Endodermal cell (in vitro differentiated cells): Measurements from ENCODE around the gene PREX1. TPM values are rescaled to one million over a fixed set of nuclear protein-coding genes. Genes with fewer than 3 reads are reported as not detected.

Source experiments
- DNase-seq: peaks from one replicate; pipeline ENCODE4 v3.0.0-alpha.2; 2017
- H3K27ac ChIP-seq: 2 replicates; pipeline ENCODE4 v1.5.1; 2013; ENCODE audit warnings: mild to moderate bottlenecking, low read depth, low read length, moderate library complexity
- H3K27me3 ChIP-seq: 2 replicates; pipeline ENCODE4 v1.6.1; 2013; ENCODE audit warnings: mild to moderate bottlenecking, low read length, moderate library complexity; ENCODE audit not compliant: insufficient read depth, control insufficient read depth, poor library complexity, severe bottlenecking
- H3K36me3 ChIP-seq: 2 replicates; pipeline ENCODE4 v1.7.0; 2013; ENCODE audit warnings: mild to moderate bottlenecking, low read length, moderate library complexity; ENCODE audit not compliant: control insufficient read depth, insufficient read depth
- H3K4me1 ChIP-seq: one replicate; pipeline ENCODE4 v1.7.0; 2013; ENCODE audit warnings: low read length; ENCODE audit not compliant: control insufficient read depth, insufficient read depth
- H3K4me3 ChIP-seq: 2 replicates; pipeline ENCODE4 v1.5.1; 2013; ENCODE audit warnings: mild to moderate bottlenecking, low read length, moderate library complexity
- H3K9ac ChIP-seq: 2 replicates; pipeline ENCODE4 v1.6.1; 2013; ENCODE audit warnings: mild to moderate bottlenecking, low read length, moderate library complexity; ENCODE audit not compliant: poor library complexity, severe bottlenecking; ENCODE audit errors: extremely low read depth
- H3K9me3 ChIP-seq: 2 replicates; pipeline ENCODE4 v1.6.1; 2013; ENCODE audit warnings: mild to moderate bottlenecking, low read length, moderate library complexity; ENCODE audit not compliant: control insufficient read depth
- H3K27ac Mint-ChIP-seq: 2 replicates; pipeline ENCODE4 v1.8.0; 2020; ENCODE audit warnings: mixed read lengths
- H3K27me3 Mint-ChIP-seq: 2 replicates; pipeline ENCODE4 v1.8.0; 2021; ENCODE audit warnings: mild to moderate bottlenecking, mixed read lengths; ENCODE audit not compliant: insufficient read depth
- H3K36me3 Mint-ChIP-seq: 2 replicates; pipeline ENCODE4 v1.8.0; 2020; ENCODE audit warnings: low read depth, mixed read lengths
- H3K4me1 Mint-ChIP-seq: 2 replicates; pipeline ENCODE4 v1.8.0; 2020; ENCODE audit warnings: mixed read lengths
- H3K4me3 Mint-ChIP-seq: 2 replicates; pipeline ENCODE4 v1.8.0; 2020; ENCODE audit warnings: mild to moderate bottlenecking, moderate library complexity, mixed read lengths
- H3K9me3 Mint-ChIP-seq: 2 replicates; pipeline ENCODE4 v1.8.0; 2020; ENCODE audit warnings: mild to moderate bottlenecking, mixed read lengths
- WGBS, 2 experiments: methylation state at CpG; one replicate each; pipeline versions ENCODE4 v1.1.5 to v1.1.7; 2013; ENCODE audit warnings: missing lambda C conversion rate in 2 of 2, mixed read lengths in 1 of 2; ENCODE audit not compliant: insufficient coverage in 1 of 2, insufficient read length in 1 of 2; 5-methylcytosine and 5-hydroxymethylcytosine counted together
- total RNA-seq, 2 donors: library from RNA; stranded (reverse); fragmentation: NEBNext Ultra II Directional in 1 of 2; extraction: Animal tissue kit (Norgen Biotek cat#: 25700) in 1 of 2; gene quantifications; 2 replicates in 1 of 2; 3 replicates in 1 of 2; pipeline ENCODE4 v1.2.1, GENCODE V29; 2021
- TF ChIP-seq, protein P1 (sequence below): fragments of 200-600 bp; sonication (generic); conservative IDR thresholded peaks from 2 replicates; pipeline ENCODE4 v1.5.0; 2021; ENCODE audit warnings: antibody characterized with exemption, mild to moderate bottlenecking

Gene PREX1
- total RNA-seq, 2 donors from 2014 or later: 65.3 to 70.5 TPM

DNA sequence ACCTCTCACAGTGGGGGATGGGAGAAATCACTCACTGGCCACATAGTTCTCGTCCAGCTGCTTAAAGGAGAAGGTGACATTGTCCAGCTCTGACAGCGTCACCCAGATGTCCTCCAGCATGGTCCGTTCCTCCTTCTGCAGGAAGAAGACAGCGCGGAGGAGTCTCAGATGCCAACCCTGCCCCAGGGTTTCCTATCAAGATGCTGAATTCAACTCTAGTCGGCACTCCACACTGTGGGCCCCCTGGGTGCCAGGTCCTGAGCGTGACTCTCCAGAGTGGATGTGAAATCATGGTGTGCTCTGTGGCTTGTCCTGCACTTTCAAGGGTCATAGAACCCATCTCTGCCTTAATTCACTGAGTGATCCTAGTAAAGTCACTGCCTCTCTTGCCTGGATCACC lies 193.2 kb downstream of the PREX1 start:
- Histone ChIP-seq H3K9me3 (no peaks in the 10 kb centered on the region), H3K27ac (no peak overlapping the region), H3K4me3 (no peak overlapping the region), H3K4me1 (no peaks in the 10 kb centered on the region), H3K27me3 (no peaks in the 10 kb centered on the region), H3K9ac (no peak overlapping the region), H3K36me3 (peaks cover 64% of the 10 kb centered on the region)
- H3K27ac Mint-ChIP-seq: no peak overlapping the region
- H3K27me3 Mint-ChIP-seq: no peaks in the 10 kb centered on the region
- no peak overlapping the region for H3K4me3 Mint-ChIP-seq
- no peaks in the 10 kb centered on the region for H3K9me3 Mint-ChIP-seq
- peaks cover 60% of the 10 kb centered on the region for H3K36me3 Mint-ChIP-seq
- 94 to 97% methylated on average over 5 to 7 of the region's 7 CpGs for WGBS, 2 experiments
- no peak for DNase-seq
- H3K4me1 Mint-ChIP-seq: no peaks in the 10 kb centered on the region
- TF ChIP-seq, protein P1, sequence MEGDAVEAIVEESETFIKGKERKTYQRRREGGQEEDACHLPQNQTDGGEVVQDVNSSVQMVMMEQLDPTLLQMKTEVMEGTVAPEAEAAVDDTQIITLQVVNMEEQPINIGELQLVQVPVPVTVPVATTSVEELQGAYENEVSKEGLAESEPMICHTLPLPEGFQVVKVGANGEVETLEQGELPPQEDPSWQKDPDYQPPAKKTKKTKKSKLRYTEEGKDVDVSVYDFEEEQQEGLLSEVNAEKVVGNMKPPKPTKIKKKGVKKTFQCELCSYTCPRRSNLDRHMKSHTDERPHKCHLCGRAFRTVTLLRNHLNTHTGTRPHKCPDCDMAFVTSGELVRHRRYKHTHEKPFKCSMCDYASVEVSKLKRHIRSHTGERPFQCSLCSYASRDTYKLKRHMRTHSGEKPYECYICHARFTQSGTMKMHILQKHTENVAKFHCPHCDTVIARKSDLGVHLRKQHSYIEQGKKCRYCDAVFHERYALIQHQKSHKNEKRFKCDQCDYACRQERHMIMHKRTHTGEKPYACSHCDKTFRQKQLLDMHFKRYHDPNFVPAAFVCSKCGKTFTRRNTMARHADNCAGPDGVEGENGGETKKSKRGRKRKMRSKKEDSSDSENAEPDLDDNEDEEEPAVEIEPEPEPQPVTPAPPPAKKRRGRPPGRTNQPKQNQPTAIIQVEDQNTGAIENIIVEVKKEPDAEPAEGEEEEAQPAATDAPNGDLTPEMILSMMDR: no peak

DNA sequence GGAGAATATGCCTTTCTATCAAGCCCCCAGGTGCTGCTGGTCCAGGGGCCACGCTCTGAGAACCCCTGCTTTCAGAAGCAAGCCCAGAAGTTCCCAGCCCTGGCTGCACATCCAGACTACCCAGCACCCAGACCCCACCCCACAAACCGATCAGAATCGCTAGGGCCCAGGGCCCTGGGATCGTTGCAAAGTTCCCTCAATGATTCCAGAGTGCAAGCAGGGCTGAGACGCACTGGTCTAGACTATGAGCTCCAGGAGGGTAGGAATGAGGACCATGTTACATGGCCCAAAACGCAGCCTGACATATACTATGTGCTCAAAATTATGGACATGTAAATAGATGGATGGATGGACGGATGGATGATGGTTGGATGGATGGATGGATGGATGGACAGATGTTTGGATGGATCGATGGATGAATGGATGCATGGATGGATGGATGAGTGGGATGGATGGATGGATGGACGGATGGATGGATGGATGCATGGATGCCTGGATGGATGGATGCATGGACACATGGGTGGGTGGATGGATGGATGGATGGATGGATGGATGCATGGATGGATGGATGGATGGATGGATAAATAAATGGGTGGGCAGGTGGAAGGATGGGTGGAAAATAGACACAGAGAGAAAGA lies 194.1 kb downstream of the PREX1 start:
- H3K9me3 ChIP-seq: no peaks in the 10 kb centered on the region
- no peaks in the 10 kb centered on the region for H3K27me3 Mint-ChIP-seq
- no peaks in the 10 kb centered on the region for H3K9me3 Mint-ChIP-seq
- H3K36me3 Mint-ChIP-seq: peaks cover 61% of the 10 kb centered on the region
- WGBS, 2 experiments: 85 to 93% methylated on average over 7 to 9 of the region's 9 CpGs
- no peak overlapping the region for H3K27ac ChIP-seq
- H3K4me3 ChIP-seq: no peak overlapping the region
- no peaks in the 10 kb centered on the region for H3K4me1 Mint-ChIP-seq
- TF ChIP-seq, protein P1: no peak
- H3K9ac ChIP-seq: no peak overlapping the region
- DNase-seq: no peak
- H3K36me3 ChIP-seq: peaks cover 63% of the 10 kb centered on the region
- no peak overlapping the region for H3K27ac Mint-ChIP-seq
- H3K27me3 ChIP-seq: no peaks in the 10 kb centered on the region
- H3K4me1 ChIP-seq: no peaks in the 10 kb centered on the region
- H3K4me3 Mint-ChIP-seq: no peak overlapping the region

DNA sequence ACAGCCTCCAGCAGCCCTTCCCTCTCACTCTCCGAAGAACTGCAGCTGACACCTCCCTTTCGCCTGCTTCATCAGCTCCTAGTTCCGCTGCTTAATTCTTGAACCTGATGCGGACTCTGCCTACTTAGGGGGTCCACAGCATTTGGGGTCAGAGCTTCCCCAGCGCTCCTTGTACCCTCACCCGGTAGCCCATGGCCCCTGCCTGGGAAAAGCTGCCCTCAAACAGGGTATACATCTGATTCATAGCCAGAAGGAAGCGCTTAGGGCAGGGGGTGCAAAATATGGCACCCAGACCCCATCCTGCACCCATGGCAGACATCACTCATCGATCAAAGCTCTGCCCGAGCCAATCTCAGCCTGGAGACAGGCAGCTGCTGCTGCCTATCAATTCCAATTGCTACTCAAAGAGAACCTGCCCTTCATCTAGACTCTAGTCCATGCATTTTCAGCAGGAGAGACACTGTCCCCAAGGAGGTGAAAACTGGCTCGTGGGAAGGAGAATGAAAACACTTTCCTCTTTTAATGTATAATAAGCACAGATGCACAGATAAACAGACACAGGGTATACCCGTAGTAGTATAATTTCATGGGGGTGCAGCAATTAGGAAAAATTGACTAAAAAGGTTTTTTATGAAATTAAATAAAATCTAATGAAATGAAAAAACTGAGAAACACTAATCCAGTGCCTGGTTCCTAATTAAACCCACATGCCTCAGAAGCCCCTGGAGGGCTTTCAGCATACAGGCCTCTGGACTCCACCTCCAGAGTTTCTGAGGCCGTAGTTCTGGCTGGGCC lies 194.8 kb downstream of the PREX1 start:
- Histone ChIP-seq H3K27ac (no peak overlapping the region), H3K9ac (no peak overlapping the region), H3K4me3 (no peak overlapping the region), H3K27me3 (no peaks in the 10 kb centered on the region), H3K4me1 (no peaks in the 10 kb centered on the region), H3K36me3 (peaks cover 68% of the 10 kb centered on the region), H3K9me3 (no peaks in the 10 kb centered on the region)
- Mint-ChIP-seq H3K27ac (no peak overlapping the region), H3K36me3 (peaks cover 61% of the 10 kb centered on the region), H3K4me3 (no peak overlapping the region), H3K9me3 (no peaks in the 10 kb centered on the region), H3K27me3 (no peaks in the 10 kb centered on the region), H3K4me1 (no peaks in the 10 kb centered on the region)
- 90 to 95% methylated on average over 8 to 12 of the region's 12 CpGs for WGBS, 2 experiments
- TF ChIP-seq, protein P1: no peak
- no peak for DNase-seq
